Measurements from ENCODE around the gene C1RL. TPM values are rescaled to one million over a fixed set of nuclear protein-coding genes. Genes with fewer than 3 reads are reported as not detected.

The C1RL gene
- total RNA-seq, 2 donors from 2014 or later, result 18.7 to 34.7 TPM

- Histone ChIP-seq H3K27me3 (no peaks in the 10 kb centered on the region), H3K4me1 (peaks cover 0 to 32% of the 10 kb centered on the region in 2 donors), H3K9me3 (no peaks in the 10 kb centered on the region), H3K27ac (no peak overlapping the region), H3K36me3 (no peaks in the 10 kb centered on the region), H3K4me3 (no peak overlapping the region)
- no peak for TF ChIP-seq CTCF (IDR thresholded peaks at IDR 0.05)
- DNase-seq (ENCODE audit: low spot score), result no peak
Observed at GRCh38 chr12:7093892-7094291, 15.1 kb downstream of the C1RL start.

GRCh38 chr12:7093486-7093885 is 15.5 kb downstream of the C1RL start:
- no peak overlapping the region for H3K27ac ChIP-seq

GRCh38 chr12:7092986-7093460 is 16.0 kb downstream of the C1RL start:
- no peaks in the 10 kb centered on the region for H3K9me3 ChIP-seq
- peaks cover 0 to 32% of the 10 kb centered on the region in 2 donors for H3K4me1 ChIP-seq
- H3K27ac ChIP-seq, result peak overlapping the region; percentile 67 to 74
- DNase-seq (ENCODE audit: low spot score), result no peak
- TF ChIP-seq CTCF (IDR thresholded peaks at IDR 0.05), result no peak
- no peak overlapping the region for H3K4me3 ChIP-seq
- no peaks in the 10 kb centered on the region for H3K36me3 ChIP-seq
- H3K27me3 ChIP-seq, result no peaks in the 10 kb centered on the region

More at GRCh38 chr12:7093486-7093885, 15.5 kb downstream of the C1RL start:
- H3K9me3 ChIP-seq, result no peaks in the 10 kb centered on the region
- no peak for TF ChIP-seq CTCF (IDR thresholded peaks at IDR 0.05)
- peaks cover 0 to 32% of the 10 kb centered on the region in 2 donors for H3K4me1 ChIP-seq
- H3K36me3 ChIP-seq, result no peaks in the 10 kb centered on the region
- H3K4me3 ChIP-seq, result no peak overlapping the region
- no peaks in the 10 kb centered on the region for H3K27me3 ChIP-seq
- no peak for DNase-seq (ENCODE audit: low spot score)

- Histone ChIP-seq H3K4me1 (peaks cover 0 to 32% of the 10 kb centered on the region in 2 donors), H3K27ac (peak within 1 kb of the TSS; percentile 67 to 74), H3K27me3 (no peaks in the 10 kb centered on the region), H3K9me3 (no peaks in the 10 kb centered on the region), H3K4me3 (peak within 1 kb of the TSS; percentile 35 to 50), H3K36me3 (no peaks in the 10 kb centered on the region)
- peak; percentile 86 to 90 for TF ChIP-seq CTCF (IDR thresholded peaks at IDR 0.05)
- peak; percentile 90 for DNase-seq (ENCODE audit: low spot score)
Observed at GRCh38 chr12:7092229-7092985, 16.6 kb downstream of the C1RL start, which contains the start of gene C1R. C1R (minus strand) TSS chr12:7092445; CDS start chr12:7092388, 57 bp downstream.

GRCh38 chr12:7091660-7092228 is 17.3 kb downstream of the C1RL start:
- Histone ChIP-seq H3K9me3 (no peaks in the 10 kb centered on the region), H3K4me1 (peaks cover 0 to 32% of the 10 kb centered on the region in 2 donors), H3K4me3 (peak overlapping the region; percentile 35 to 50), H3K27ac (peak overlapping the region; percentile 67 to 74), H3K27me3 (no peaks in the 10 kb centered on the region), H3K36me3 (no peaks in the 10 kb centered on the region)
- DNase-seq (ENCODE audit: low spot score), result no peak
- no peak for TF ChIP-seq CTCF (IDR thresholded peaks at IDR 0.05)

Data from right atrium auricular region (tissue), 2 donors.